KOPT-K1 (cell line): ENCODE data around the gene DMC1.

Source experiments
- H3K27ac ChIP-seq: fragments of 200-600 bp; sonication (generic); 2 replicates; pipeline ENCODE4 v1.5.1; 2016; ENCODE audit warnings: antibody characterized with exemption, mild to moderate bottlenecking, low read depth, low read length; ENCODE audit not compliant: poor library complexity, severe bottlenecking
- H3K36me3 ChIP-seq: fragments of 200-600 bp; sonication (generic); 2 replicates; pipeline ENCODE4 v1.5.1; 2017; ENCODE audit warnings: antibody characterized with exemption, mild to moderate bottlenecking, low read length, moderate library complexity; ENCODE audit not compliant: insufficient read depth
- H3K9me3 ChIP-seq: fragments of 200-600 bp; sonication (generic); 2 replicates; pipeline ENCODE4 v1.5.1; 2017; ENCODE audit warnings: antibody characterized with exemption, low read length, mild to moderate bottlenecking; ENCODE audit not compliant: insufficient read depth, poor library complexity, severe bottlenecking

Gene DMC1

GRCh38 chr22:38494939-38495338 is 75.0 kb downstream of the DMC1 start:
- no peaks in the 10 kb centered on the region for H3K9me3 ChIP-seq
- H3K36me3 ChIP-seq: peaks cover 100% of the 10 kb centered on the region
- no peak overlapping the region for H3K27ac ChIP-seq

- Histone ChIP-seq H3K27ac (no peak overlapping the region), H3K36me3 (peaks cover 100% of the 10 kb centered on the region), H3K9me3 (no peaks in the 10 kb centered on the region)
Measured at GRCh38 chr22:38494498-38494897, 75.5 kb downstream of the DMC1 start.

GRCh38 chr22:38491707-38492348 is 78.2 kb downstream of the DMC1 start:
- no peaks in the 10 kb centered on the region for H3K9me3 ChIP-seq
- no peak overlapping the region for H3K27ac ChIP-seq
- H3K36me3 ChIP-seq: peaks cover 100% of the 10 kb centered on the region

GRCh38 chr22:38490915-38491314 is 79.1 kb downstream of the DMC1 start:
- H3K27ac ChIP-seq: no peak overlapping the region
- peaks cover 100% of the 10 kb centered on the region for H3K36me3 ChIP-seq
- no peaks in the 10 kb centered on the region for H3K9me3 ChIP-seq

- H3K36me3 ChIP-seq: peaks cover 100% of the 10 kb centered on the region
- no peak overlapping the region for H3K27ac ChIP-seq
- no peaks in the 10 kb centered on the region for H3K9me3 ChIP-seq
Measured at GRCh38 chr22:38490475-38490874, 79.5 kb downstream of the DMC1 start.

GRCh38 chr22:38489561-38490145 is 80.3 kb downstream of the DMC1 start:
- H3K27ac ChIP-seq: no peak overlapping the region
- H3K36me3 ChIP-seq: peaks cover 100% of the 10 kb centered on the region

GRCh38 chr22:38489142-38489541 is 80.8 kb downstream of the DMC1 start:
- Histone ChIP-seq H3K9me3 (no peaks in the 10 kb centered on the region), H3K27ac (no peak overlapping the region), H3K36me3 (peaks cover 100% of the 10 kb centered on the region)

More at GRCh38 chr22:38489561-38490145, 80.3 kb downstream of the DMC1 start:
- no peaks in the 10 kb centered on the region for H3K9me3 ChIP-seq

- Histone ChIP-seq H3K27ac (no peak overlapping the region), H3K9me3 (no peaks in the 10 kb centered on the region), H3K36me3 (peaks cover 100% of the 10 kb centered on the region)
Measured at GRCh38 chr22:38487946-38488345, 82.0 kb downstream of the DMC1 start.

GRCh38 chr22:38485783-38486182 is 84.2 kb downstream of the DMC1 start:
- Histone ChIP-seq H3K27ac (no peak overlapping the region), H3K36me3 (peaks cover 100% of the 10 kb centered on the region), H3K9me3 (no peaks in the 10 kb centered on the region)

- H3K27ac ChIP-seq: no peak overlapping the region
- no peaks in the 10 kb centered on the region for H3K9me3 ChIP-seq
- H3K36me3 ChIP-seq: peaks cover 99% of the 10 kb centered on the region
Measured at GRCh38 chr22:38484244-38484643, 85.7 kb downstream of the DMC1 start.

GRCh38 chr22:38482662-38483308 is 87.2 kb downstream of the DMC1 start:
- Histone ChIP-seq H3K9me3 (no peaks in the 10 kb centered on the region), H3K27ac (no peak overlapping the region), H3K36me3 (peaks cover 87% of the 10 kb centered on the region)

- H3K27ac ChIP-seq: no peak overlapping the region
- peaks cover 79% of the 10 kb centered on the region for H3K36me3 ChIP-seq
- no peaks in the 10 kb centered on the region for H3K9me3 ChIP-seq
Measured at GRCh38 chr22:38481871-38482332, 88.1 kb downstream of the DMC1 start.

GRCh38 chr22:38481162-38481870 is 88.7 kb downstream of the DMC1 start:
- Histone ChIP-seq H3K36me3 (peaks cover 73% of the 10 kb centered on the region), H3K27ac (no peak overlapping the region), H3K9me3 (no peaks in the 10 kb centered on the region)

- peaks cover 52% of the 10 kb centered on the region for H3K36me3 ChIP-seq
- no peak overlapping the region for H3K27ac ChIP-seq
- no peaks in the 10 kb centered on the region for H3K9me3 ChIP-seq
Measured at GRCh38 chr22:38479096-38479837, 90.7 kb downstream of the DMC1 start.

- Histone ChIP-seq H3K9me3 (no peaks in the 10 kb centered on the region), H3K27ac (no peak overlapping the region), H3K36me3 (peaks cover 35% of the 10 kb centered on the region)
Measured at GRCh38 chr22:38477585-38477984, 92.4 kb downstream of the DMC1 start.
